Breast epithelium (tissue), 3 donors: ENCODE results near the gene HTR7.

Experiments
- CTCF ChIP-seq, 3 donors: fragments of 450-650 bp; IDR thresholded peaks; one replicate each; pipeline ENCODE4 v1.5.1; 2016 to 2017; ENCODE audit warnings: antibody characterized with exemption in 3 of 3, mild to moderate bottlenecking in 3 of 3, moderate library complexity in 3 of 3
- POLR2AphosphoS5 ChIP-seq, 3 donors: sonication (generic); formaldehyde crosslinking; IDR thresholded peaks; one replicate each; pipeline ENCODE4 v1.6.1; 2017; ENCODE audit warnings: antibody characterized with exemption in 3 of 3

DNA sequence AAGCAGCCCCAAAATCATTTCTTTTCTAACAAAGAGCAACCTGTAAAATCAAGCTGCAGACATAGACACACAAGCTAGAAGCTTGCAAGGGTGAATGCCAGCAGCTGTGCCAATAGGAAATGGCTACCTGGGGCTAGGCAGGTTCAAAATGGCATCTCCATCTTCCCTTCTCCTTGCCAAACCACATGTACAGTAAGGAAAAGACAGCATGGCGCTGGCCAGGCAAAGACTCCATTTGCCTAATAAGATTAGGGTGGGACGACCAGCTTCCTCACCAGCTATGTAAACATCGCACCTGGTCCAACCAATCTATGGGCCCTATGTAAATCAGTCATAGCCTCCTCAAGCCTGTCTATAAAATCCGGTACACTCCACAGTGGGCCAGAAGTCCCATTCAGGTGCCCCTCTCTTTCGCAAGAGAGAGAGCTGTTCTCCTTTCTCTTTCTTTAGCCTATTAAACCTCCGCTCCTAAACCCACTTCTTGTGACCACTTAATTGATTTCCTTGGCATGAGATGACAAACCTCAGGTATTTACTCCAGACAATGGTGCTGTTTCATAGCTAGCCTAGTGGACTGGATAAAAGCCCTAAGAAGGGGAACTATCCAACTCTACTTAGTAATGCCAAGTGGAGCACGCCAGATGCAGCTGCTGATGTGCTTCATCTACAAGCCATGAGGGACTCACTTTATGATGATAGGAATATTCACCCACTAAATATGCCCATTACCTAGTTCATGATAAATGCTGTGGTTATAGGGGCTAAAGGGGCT is 44.1 kb downstream of the HTR7 start:
- TF ChIP-seq POLR2AphosphoS5 (IDR thresholded peaks at IDR 0.05) (peak in 1 of 3 donors; percentile 46), CTCF (IDR thresholded peaks at IDR 0.05) (no peak)
